Mucosa of descending colon (tissue), 3 donors: ENCODE results near the gene SYNM. TPM values are rescaled to one million over a fixed set of nuclear protein-coding genes. Genes with fewer than 3 reads are reported as not detected.

Experiments
- ATAC-seq: fragments of 200-7000 bp; cut with Tn5 transposase; one replicate; pipeline ENCODE4 v1.9.1; 2020; ENCODE audit warnings: mild to moderate bottlenecking, moderate library complexity
- DNase-seq, 3 donors: peaks; one replicate each; pipeline ENCODE4 v3.0.0-alpha.2; 2020
- H3K36me3 ChIP-seq: fragments of 200-600 bp; one replicate; pipeline ENCODE4 v1.8.0; 2021; ENCODE audit warnings: low read depth, mild to moderate bottlenecking
- H3K4me1 ChIP-seq: fragments of 200-600 bp; one replicate; pipeline ENCODE4 v1.8.0; 2021; ENCODE audit warnings: low read depth, mild to moderate bottlenecking
- H3K4me3 ChIP-seq: fragments of 200-600 bp; one replicate; pipeline ENCODE4 v1.8.0; 2021; ENCODE audit warnings: mild to moderate bottlenecking
- H3K9me3 ChIP-seq: fragments of 200-600 bp; one replicate; pipeline ENCODE4 v1.8.0; 2021; ENCODE audit warnings: mild to moderate bottlenecking
- intact Hi-C, 2 donors: fragments of 100-400 bp; cut with DNase I in 1 of 2; cut with micrococcal nuclease in 1 of 2; formaldehyde crosslinking; loops; one replicate each; pipeline versions ENCODE4 v1.11.0 to v1.11.1; 2022; cut with DNase I, micrococcal nuclease
- total RNA-seq, 3 donors: library from RNA; stranded (reverse); fragmentation: NEBNext Ultra II Directional in 2 of 3; extraction: Animal tissue kit (Norgen Biotek cat#: 25700) in 2 of 3; gene quantifications; one replicate each; pipeline versions ENCODE4 v1.2.1 to v1.2.4, GENCODE V29; 2021 to 2023
- TF ChIP-seq, protein P1 (sequence below): fragments of 200-600 bp; IDR thresholded peaks from one replicate; pipeline ENCODE4 v1.8.0; 2022; ENCODE audit warnings: antibody characterized with exemption, mild to moderate bottlenecking
- donor health status: DM: no; HTN: no; CAD: no; lungs with moderate emphysema.
- donor health status: DM: no; HTN: no; CAD: no.
- donor health status: DM: no; HTN: yes; CAD: no.

SYNM gene
- total RNA-seq, 3 donors from 2014 or later = 10.9 to 777 (median 37.0) TPM

GRCh38 chr15:99076555-99077308 is 28.1 kb upstream of the SYNM start:
- H3K4me1 ChIP-seq = no peaks in the 10 kb centered on the region
- ATAC-seq = peak; percentile 92

GRCh38 chr15:99082798-99083197 is 22.1 kb upstream of the SYNM start:
- DNase-seq = no peak
- Histone ChIP-seq H3K4me1 (no peaks in the 10 kb centered on the region), H3K4me3 (no peak overlapping the region), H3K9me3 (no peaks in the 10 kb centered on the region), H3K36me3 (no peaks in the 10 kb centered on the region)
- no peak for ATAC-seq
- TF ChIP-seq, protein P1, sequence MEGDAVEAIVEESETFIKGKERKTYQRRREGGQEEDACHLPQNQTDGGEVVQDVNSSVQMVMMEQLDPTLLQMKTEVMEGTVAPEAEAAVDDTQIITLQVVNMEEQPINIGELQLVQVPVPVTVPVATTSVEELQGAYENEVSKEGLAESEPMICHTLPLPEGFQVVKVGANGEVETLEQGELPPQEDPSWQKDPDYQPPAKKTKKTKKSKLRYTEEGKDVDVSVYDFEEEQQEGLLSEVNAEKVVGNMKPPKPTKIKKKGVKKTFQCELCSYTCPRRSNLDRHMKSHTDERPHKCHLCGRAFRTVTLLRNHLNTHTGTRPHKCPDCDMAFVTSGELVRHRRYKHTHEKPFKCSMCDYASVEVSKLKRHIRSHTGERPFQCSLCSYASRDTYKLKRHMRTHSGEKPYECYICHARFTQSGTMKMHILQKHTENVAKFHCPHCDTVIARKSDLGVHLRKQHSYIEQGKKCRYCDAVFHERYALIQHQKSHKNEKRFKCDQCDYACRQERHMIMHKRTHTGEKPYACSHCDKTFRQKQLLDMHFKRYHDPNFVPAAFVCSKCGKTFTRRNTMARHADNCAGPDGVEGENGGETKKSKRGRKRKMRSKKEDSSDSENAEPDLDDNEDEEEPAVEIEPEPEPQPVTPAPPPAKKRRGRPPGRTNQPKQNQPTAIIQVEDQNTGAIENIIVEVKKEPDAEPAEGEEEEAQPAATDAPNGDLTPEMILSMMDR = no peak
- intact Hi-C loops = no loop called here

More at GRCh38 chr15:99076555-99077308, 28.1 kb upstream of the SYNM start:
- no peaks in the 10 kb centered on the region for H3K36me3 ChIP-seq
- no peaks in the 10 kb centered on the region for H3K9me3 ChIP-seq
- intact Hi-C loops = loop anchor here (5.0 to 10.0 kb wide), 3 partner anchors 552 to 634 kb away; no protein-coding TSS in a partner anchor
- H3K4me3 ChIP-seq = no peak overlapping the region
- peak in 2 of 3 donors; percentile 33 to 62 for DNase-seq
- TF ChIP-seq, protein P1 = peak; percentile 50

DNA sequence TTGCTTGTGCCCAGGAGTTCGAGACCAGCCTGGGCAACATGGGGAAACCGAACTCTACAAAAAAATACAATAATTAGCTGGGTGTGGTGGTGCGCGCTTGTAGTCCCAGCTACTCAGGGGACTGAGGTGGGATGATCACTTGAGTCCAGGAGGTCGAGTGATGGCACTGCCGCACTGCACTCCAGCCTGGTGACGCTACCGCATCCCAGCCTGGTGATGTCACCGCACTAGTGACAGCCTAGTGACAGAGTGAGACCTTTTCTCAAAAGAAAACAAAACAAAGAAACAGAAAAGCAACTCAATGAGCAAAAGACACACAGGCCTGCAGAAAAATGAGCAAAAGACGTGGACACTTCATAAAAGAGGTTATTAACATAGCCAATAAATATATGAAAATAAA is 19.9 kb upstream of the SYNM start:
- Histone ChIP-seq H3K36me3 (no peaks in the 10 kb centered on the region), H3K4me1 (no peaks in the 10 kb centered on the region), H3K9me3 (no peaks in the 10 kb centered on the region), H3K4me3 (no peak overlapping the region)
- intact Hi-C loops = no loop called here
- ATAC-seq (no peak), DNase-seq (no peak)
- TF ChIP-seq, protein P1 = no peak

- no peaks in the 10 kb centered on the region for H3K9me3 ChIP-seq
- no peak overlapping the region for H3K4me3 ChIP-seq
- no peak for ATAC-seq
- intact Hi-C loops = no loop called here
- TF ChIP-seq, protein P1 = no peak
- no peak for DNase-seq
- H3K4me1 ChIP-seq = no peaks in the 10 kb centered on the region
- no peaks in the 10 kb centered on the region for H3K36me3 ChIP-seq
Observed at GRCh38 chr15:99085413-99086326, 19.2 kb upstream of the SYNM start.

- no peak for ATAC-seq
Observed at GRCh38 chr15:99086327-99086667, 18.6 kb upstream of the SYNM start.

More at GRCh38 chr15:99086327-99086667, 18.6 kb upstream of the SYNM start:
- H3K36me3 ChIP-seq = no peaks in the 10 kb centered on the region
- no peaks in the 10 kb centered on the region for H3K9me3 ChIP-seq
- no peak overlapping the region for H3K4me3 ChIP-seq
- TF ChIP-seq, protein P1 = no peak
- no peaks in the 10 kb centered on the region for H3K4me1 ChIP-seq
- intact Hi-C loops = no loop called here
- DNase-seq = no peak
